Lung (tissue), 12 donors: ENCODE results near the gene SYP. TPM values are rescaled to one million over a fixed set of nuclear protein-coding genes. Genes with fewer than 3 reads are reported as not detected.

Experiments used
- ATAC-seq: fragments of 200-7000 bp; cut with Tn5 transposase; one replicate; pipeline ENCODE4 v1.9.1; 2020; ENCODE audit warnings: moderate number of reproducible peaks; ENCODE audit not compliant: insufficient read depth, low FRiP score
- DNase-seq, 3 donors: peaks; one replicate each; pipeline ENCODE4 v3.0.0-alpha.2; 2013 to 2017
- H3K27ac ChIP-seq, 2 donors: one replicate each; pipeline ENCODE4 v1.5.1; 2013; ENCODE audit warnings: mild to moderate bottlenecking in 2 of 2, moderate library complexity in 2 of 2, control low read depth in 1 of 2, inconsistent platforms in 1 of 2, low read depth in 1 of 2, low read length in 1 of 2
- H3K27me3 ChIP-seq, 3 donors: one replicate each; pipeline ENCODE4 v1.5.1; 2013; ENCODE audit warnings: low read length in 2 of 3; ENCODE audit not compliant: control insufficient read depth in 3 of 3, insufficient read depth in 3 of 3
- H3K36me3 ChIP-seq, 4 donors: one replicate each; pipeline ENCODE4 v1.5.1; 2013; ENCODE audit warnings: low read length in 4 of 4, mild to moderate bottlenecking in 1 of 4, moderate library complexity in 1 of 4; ENCODE audit not compliant: control insufficient read depth in 4 of 4, insufficient read depth in 4 of 4
- H3K4me1 ChIP-seq, 5 donors: one replicate each; pipeline ENCODE4 v1.5.1; 2013; ENCODE audit warnings: low read length in 5 of 5, mild to moderate bottlenecking in 2 of 5, moderate library complexity in 1 of 5; ENCODE audit not compliant: control insufficient read depth in 5 of 5, insufficient read depth in 5 of 5
- H3K4me3 ChIP-seq: one replicate; pipeline ENCODE4 v1.5.1; 2013; ENCODE audit warnings: mild to moderate bottlenecking, control low read depth, moderate library complexity
- H3K9ac ChIP-seq, 2 donors: one replicate each; pipeline ENCODE4 v1.5.1; 2013; ENCODE audit warnings: low read length in 2 of 2, control low read depth in 1 of 2; ENCODE audit not compliant: insufficient read depth in 1 of 2
- H3K9me3 ChIP-seq, 4 donors: one replicate each; pipeline ENCODE4 v1.5.1; 2013; ENCODE audit warnings: low read length in 3 of 4, mild to moderate bottlenecking in 1 of 4, moderate library complexity in 1 of 4; ENCODE audit not compliant: control insufficient read depth in 4 of 4, insufficient read depth in 3 of 4
- CTCF ChIP-seq: IDR thresholded peaks from 2 replicates; pipeline ENCODE4 v1.5.1; 2012; ENCODE audit warnings: mild to moderate bottlenecking; ENCODE audit errors: control extremely low read depth, extremely low read depth
- WGBS, 2 donors: extraction: QIAGEN DNeasy Blood & Tissue Kit; methylation state at CpG; one replicate each; pipeline ENCODE4 v1.1.7; 2013; 5-methylcytosine and 5-hydroxymethylcytosine counted together
- polyA plus RNA-seq, 2 donors: library from polyadenylated mRNA; stranded (reverse); fragments of 200-250 nt; gene quantifications; one replicate each; pipeline ENCODE4 v1.2.1, GENCODE V29; 2013
- total RNA-seq, 2 donors: library from RNA; depleted of rRNA in 1 of 2; stranded (reverse); fragments of >200 nt in 1 of 2; gene quantifications; one replicate each; pipeline ENCODE4 v1.2.1, GENCODE V29; 2014 to 2021
- donor health status: control.
- donor health status: control.
- donor health status: Bipolar disorder and iron deficiency.
- donor health status: healthy.
- donor health status: DM: yes; HTN: yes; CAD: no.

The SYP gene
- total and polyA plus RNA-seq, 4 donors, result 3.2 to 5.6 (median 4.9) TPM

GRCh38 chrX:49228185-49228584 is 28.2 kb upstream of the SYP start:
- TF ChIP-seq CTCF, result no peak
- no peak for DNase-seq
- ATAC-seq, result no peak
- Histone ChIP-seq H3K9ac (no peak overlapping the region), H3K4me3 (no peak overlapping the region), H3K36me3 (no peaks in the 10 kb centered on the region), H3K27me3 (no peaks in the 10 kb centered on the region), H3K27ac (no peak overlapping the region), H3K4me1 (no peaks in the 10 kb centered on the region), H3K9me3 (peaks cover 0 to 5% (median 1%) of the 10 kb centered on the region in 4 donors)
- WGBS, 2 donors, result 86 to 94% methylated on average over 16 to 17 of the region's 17 CpGs

GRCh38 chrX:49227726-49228125 is 27.7 kb upstream of the SYP start:
- peaks cover 0 to 10% (median 1%) of the 10 kb centered on the region in 4 donors for H3K9me3 ChIP-seq
- no peak overlapping the region for H3K27ac ChIP-seq
- DNase-seq (no peak), ATAC-seq (no peak)
- no peak overlapping the region for H3K4me3 ChIP-seq
- H3K9ac ChIP-seq, result no peak overlapping the region
- TF ChIP-seq CTCF, result no peak
- H3K36me3 ChIP-seq, result no peaks in the 10 kb centered on the region
- WGBS, 2 donors, result 78 to 100% methylated on average over 1 to 2 of the region's 2 CpGs
- no peaks in the 10 kb centered on the region for H3K27me3 ChIP-seq
- H3K4me1 ChIP-seq, result no peaks in the 10 kb centered on the region

- Histone ChIP-seq H3K36me3 (no peaks in the 10 kb centered on the region), H3K9me3 (peaks cover 0 to 10% (median 1%) of the 10 kb centered on the region in 4 donors), H3K4me3 (no peak overlapping the region), H3K9ac (no peak overlapping the region), H3K27ac (no peak overlapping the region), H3K4me1 (no peaks in the 10 kb centered on the region), H3K27me3 (no peaks in the 10 kb centered on the region)
- no peak for TF ChIP-seq CTCF
- ATAC-seq (no peak), DNase-seq (no peak)
- WGBS, 2 donors, result 89 to 98% methylated on average over 9 of the region's 9 CpGs
Measured at GRCh38 chrX:49226946-49227345, 27.0 kb upstream of the SYP start.

- 71 to 78% methylated on average over 14 of the region's 14 CpGs for WGBS, 2 donors
- no peak for DNase-seq
- Histone ChIP-seq H3K9me3 (peaks cover 0 to 10% (median 1%) of the 10 kb centered on the region in 4 donors), H3K9ac (no peak overlapping the region), H3K27me3 (no peaks in the 10 kb centered on the region), H3K4me3 (no peak overlapping the region), H3K4me1 (no peaks in the 10 kb centered on the region), H3K27ac (no peak overlapping the region), H3K36me3 (no peaks in the 10 kb centered on the region)
- no peak for ATAC-seq
- TF ChIP-seq CTCF, result no peak
Measured at GRCh38 chrX:49225858-49226257, 25.9 kb upstream of the SYP start.
